Body of pancreas (tissue), 4 donors: ENCODE results near the gene ASCC2. TPM values are rescaled to one million over a fixed set of nuclear protein-coding genes. Genes with fewer than 3 reads are reported as not detected.

Source experiments
- ATAC-seq: fragments of 150-250 bp; one replicate; pipeline ENCODE4 v1.9.1; 2016
- DNase-seq, 4 donors: peaks; one replicate each; pipeline ENCODE4 v3.0.0-alpha.2; 2019
- H3K27ac ChIP-seq, 4 donors: fragments of 200-600 bp; sonication (generic); 1 replicate in 3 of 4; 2 replicates in 1 of 4; pipeline versions ENCODE4 v1.5.1 to v1.6.1; 2016 to 2019; ENCODE audit warnings: mild to moderate bottlenecking in 1 of 4, mixed read lengths in 1 of 4, moderate library complexity in 1 of 4
- H3K27me3 ChIP-seq, 2 donors: fragments of 200-600 bp; sonication (generic); one replicate each; pipeline ENCODE4 v1.6.0; 2016; ENCODE audit warnings: mild to moderate bottlenecking in 1 of 2
- H3K36me3 ChIP-seq, 2 donors: fragments of 200-600 bp; sonication (generic); replicated peaks in 1 of 2; 2 replicates each; pipeline ENCODE4 v1.5.1; 2016; ENCODE audit warnings: low read depth in 2 of 2; ENCODE audit not compliant: insufficient read depth in 1 of 2
- H3K4me1 ChIP-seq: fragments of 200-600 bp; sonication (generic); one replicate; pipeline ENCODE4 v1.6.0; 2016
- H3K4me3 ChIP-seq, 2 donors: fragments of 200-600 bp; sonication (generic); 1 replicate in 1 of 2; 2 replicates in 1 of 2; pipeline ENCODE4 v1.5.1; 2016 to 2019
- H3K9me3 ChIP-seq, 3 donors: fragments of 200-600 bp; sonication (generic); 1 replicate in 2 of 3; 2 replicates in 1 of 3; pipeline ENCODE4 v1.5.1; 2016
- CTCF ChIP-seq, 7 experiments: fragments of 450-650 bp in 4 of 7; fragments of 200-600 bp in 3 of 7; sonication (generic) in 3 of 7; IDR thresholded peaks; one replicate each; pipeline ENCODE4 v1.5.1; 2016 to 2019; ENCODE audit warnings: antibody characterized with exemption in 7 of 7
- POLR2A ChIP-seq, 3 donors: fragments of 450-650 bp; IDR thresholded peaks; one replicate each; pipeline ENCODE4 v1.6.1; 2016; ENCODE audit warnings: antibody characterized with exemption in 3 of 3, mild to moderate bottlenecking in 2 of 3
- WGBS, 2 donors: methylation state at CpG; one replicate each; pipeline ENCODE4 v1.1.5; 2017; 5-methylcytosine and 5-hydroxymethylcytosine counted together
- intact Hi-C: fragments of 100-400 bp; cut with DNase I; formaldehyde crosslinking; loops from one replicate; pipeline ENCODE4 v1.15.1; 2023
- total RNA-seq, 2 donors: library from RNA; depleted of rRNA; stranded (reverse); fragments of >200 nt; gene quantifications; one replicate each; pipeline ENCODE4 v1.1.0, GENCODE V29; 2016

The ASCC2 gene
- total RNA-seq, 2 donors from 2014 or later = 34.3 to 42.0 TPM

GRCh38 chr22:29744902-29745301 lies 93.2 kb downstream of the ASCC2 start:
- no peak overlapping the region for H3K27ac ChIP-seq
- TF ChIP-seq POLR2A (IDR thresholded peaks at IDR 0.05) = no peak
- no peak for TF ChIP-seq CTCF (IDR thresholded peaks at IDR 0.05)
- ATAC-seq = no peak
- 75 to 80% methylated on average over 8 of the region's 8 CpGs for WGBS, 2 donors
- DNase-seq = peak in 2 of 4 donors; percentile 21 to 33
- H3K4me1 ChIP-seq = no peaks in the 10 kb centered on the region
- no peaks in the 10 kb centered on the region for H3K27me3 ChIP-seq
- no peaks in the 10 kb centered on the region for H3K9me3 ChIP-seq
- peaks cover 4 to 20% of the 10 kb centered on the region in 2 donors for H3K36me3 ChIP-seq
- no peak overlapping the region for H3K4me3 ChIP-seq
- intact Hi-C loops = no loop called here

GRCh38 chr22:29742326-29742725 lies 95.7 kb downstream of the ASCC2 start:
- ATAC-seq = no peak
- 79 to 83% methylated on average over 13 of the region's 13 CpGs for WGBS, 2 donors
- Histone ChIP-seq H3K4me3 (no peak overlapping the region), H3K27me3 (no peaks in the 10 kb centered on the region), H3K27ac (no peak overlapping the region), H3K36me3 (peaks cover 4 to 13% of the 10 kb centered on the region in 2 donors), H3K9me3 (no peaks in the 10 kb centered on the region), H3K4me1 (no peaks in the 10 kb centered on the region)
- no peak for TF ChIP-seq POLR2A (IDR thresholded peaks at IDR 0.05)
- no peak for TF ChIP-seq CTCF (IDR thresholded peaks at IDR 0.05)
- intact Hi-C loops = no loop called here
- no peak for DNase-seq

- H3K4me1 ChIP-seq = no peaks in the 10 kb centered on the region
- no peak for ATAC-seq
These were observed 96.1 kb downstream of the ASCC2 start for GRCh38 chr22:29741926-29742325.

GRCh38 chr22:29740216-29740615 lies 97.9 kb downstream of the ASCC2 start:
- H3K36me3 ChIP-seq = peaks cover 4 to 6% of the 10 kb centered on the region in 2 donors
- H3K4me3 ChIP-seq = no peak overlapping the region
- H3K27ac ChIP-seq = no peak overlapping the region
- 94 to 97% methylated on average over 2 to 5 of the region's 5 CpGs for WGBS, 2 donors
- no peaks in the 10 kb centered on the region for H3K9me3 ChIP-seq
- DNase-seq (no peak), ATAC-seq (no peak)
- intact Hi-C loops = no loop called here
- no peak for TF ChIP-seq POLR2A (IDR thresholded peaks at IDR 0.05)
- TF ChIP-seq CTCF (IDR thresholded peaks at IDR 0.05) = no peak
- no peaks in the 10 kb centered on the region for H3K4me1 ChIP-seq
- H3K27me3 ChIP-seq = no peaks in the 10 kb centered on the region

More at GRCh38 chr22:29741926-29742325, 96.1 kb downstream of the ASCC2 start:
- 82 to 100% methylated on average over 2 of the region's 2 CpGs for WGBS, 2 donors
- no peaks in the 10 kb centered on the region for H3K9me3 ChIP-seq
- H3K36me3 ChIP-seq = peaks cover 4 to 11% of the 10 kb centered on the region in 2 donors
- no peak overlapping the region for H3K27ac ChIP-seq
- no peak for TF ChIP-seq POLR2A (IDR thresholded peaks at IDR 0.05)
- no peak for TF ChIP-seq CTCF (IDR thresholded peaks at IDR 0.05)
- DNase-seq = no peak
- H3K4me3 ChIP-seq = no peak overlapping the region
- intact Hi-C loops = no loop called here
- H3K27me3 ChIP-seq = no peaks in the 10 kb centered on the region

GRCh38 chr22:29739346-29739875 lies 98.7 kb downstream of the ASCC2 start:
- TF ChIP-seq POLR2A (IDR thresholded peaks at IDR 0.05) = no peak
- no peak for TF ChIP-seq CTCF (IDR thresholded peaks at IDR 0.05)
- no peak overlapping the region for H3K27ac ChIP-seq
- peaks cover 2 to 4% of the 10 kb centered on the region in 2 donors for H3K36me3 ChIP-seq
- H3K4me3 ChIP-seq = no peak overlapping the region
- no peaks in the 10 kb centered on the region for H3K27me3 ChIP-seq
- H3K4me1 ChIP-seq = no peaks in the 10 kb centered on the region
- intact Hi-C loops = no loop called here
- no peak for DNase-seq
- no peaks in the 10 kb centered on the region for H3K9me3 ChIP-seq
- WGBS, 2 donors = 92% methylated on average over 16 of the region's 17 CpGs; no CpG with 5 or more reads in 1 of the 2 donors
- no peak for ATAC-seq
